Middle frontal gyrus (tissue), 1 donor: ENCODE measurements around the gene SETBP1.

Experiments used
- DNase-seq: peaks from one replicate; pipeline ENCODE4 v3.0.0-alpha.2; 2015; ENCODE audit warnings: low spot score; ENCODE audit errors: extremely low spot score

The SETBP1 gene

DNA sequence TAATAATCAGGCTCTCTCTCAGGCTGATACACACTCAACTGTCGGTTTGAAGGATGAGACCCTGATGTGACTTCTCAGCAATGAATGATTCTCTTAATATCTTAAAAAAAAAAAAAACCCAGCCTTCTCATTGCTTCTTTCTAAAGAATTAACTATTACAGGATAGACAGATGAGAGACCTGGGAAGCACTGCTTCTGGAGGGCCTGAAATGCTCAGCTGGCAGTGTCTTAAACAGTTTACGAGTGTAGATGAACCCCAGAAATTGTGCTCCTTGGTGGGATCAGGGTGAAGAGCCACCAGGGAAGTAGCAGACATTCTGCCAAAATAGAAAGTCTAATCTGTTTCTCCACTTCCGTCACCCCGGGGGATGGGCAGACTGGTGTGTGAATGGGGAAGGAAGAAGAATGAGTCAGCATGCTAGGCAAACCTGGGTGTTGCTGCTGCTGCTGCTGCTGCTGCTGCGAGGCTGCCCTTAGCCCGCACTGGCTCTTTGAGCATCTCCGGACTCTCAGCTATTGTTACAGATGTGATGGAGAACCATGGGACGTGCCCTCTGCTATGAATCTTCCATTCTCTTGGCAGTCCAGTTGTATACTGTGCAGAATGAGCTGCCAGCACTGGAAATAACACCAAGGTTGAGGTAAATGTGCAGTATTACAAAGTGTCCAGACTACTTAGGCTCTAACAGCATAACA, 158.4 kb downstream of the SETBP1 start:
- DNase-seq: no peak

DNA sequence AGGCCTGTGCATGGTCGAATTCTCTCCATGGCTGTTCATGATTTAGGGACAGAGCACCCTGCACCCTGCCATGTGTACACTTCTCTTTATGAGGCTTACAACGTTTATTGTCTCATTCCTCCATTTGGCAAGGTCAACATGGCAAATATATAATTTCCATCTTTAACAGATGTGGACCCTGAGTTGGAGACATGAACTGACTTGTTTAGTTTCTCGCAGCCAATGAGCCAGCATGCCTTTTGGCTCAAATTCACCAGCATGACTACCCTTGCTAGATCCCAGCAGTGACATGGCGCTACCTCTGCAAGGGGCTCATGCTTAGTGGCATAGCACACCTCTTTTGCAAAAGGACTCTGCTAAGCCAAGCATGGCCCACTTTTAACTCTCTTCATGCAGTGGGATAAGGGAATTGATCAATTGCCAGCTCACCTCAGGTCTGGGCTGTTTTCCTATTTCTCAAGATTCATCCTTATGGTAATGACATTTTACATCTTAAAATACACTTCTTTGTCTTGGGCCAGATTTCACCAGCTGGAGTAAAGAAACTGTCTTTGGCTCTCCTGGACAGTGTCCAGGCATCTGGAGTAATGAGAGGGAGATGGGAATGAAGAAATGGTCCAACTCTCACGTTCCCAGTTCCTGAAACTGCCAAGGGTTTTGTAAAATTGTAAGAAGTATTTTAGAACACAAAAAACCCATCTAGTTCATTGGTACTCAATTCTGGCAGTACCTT, 159.5 kb downstream of the SETBP1 start:
- no peak for DNase-seq

DNA sequence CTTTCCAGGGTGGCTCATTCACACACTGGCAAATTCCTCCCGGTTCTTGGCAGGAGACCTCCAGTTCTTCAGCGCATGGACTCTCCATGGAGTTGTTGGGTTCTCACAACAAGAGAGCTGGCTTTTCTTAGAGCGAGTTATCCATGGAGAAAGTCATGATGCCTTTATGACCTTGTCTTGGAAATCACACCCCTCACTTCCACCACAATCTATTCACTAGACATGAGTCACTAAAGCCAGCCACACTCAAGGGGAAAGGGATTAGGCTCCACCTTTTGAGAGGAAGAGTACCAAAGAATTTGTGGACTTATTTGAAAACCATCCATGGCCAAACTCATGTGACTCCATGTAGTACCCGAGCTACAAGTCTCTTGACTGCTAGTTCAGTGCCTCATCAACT, 160.5 kb downstream of the SETBP1 start:
- DNase-seq: no peak

DNA sequence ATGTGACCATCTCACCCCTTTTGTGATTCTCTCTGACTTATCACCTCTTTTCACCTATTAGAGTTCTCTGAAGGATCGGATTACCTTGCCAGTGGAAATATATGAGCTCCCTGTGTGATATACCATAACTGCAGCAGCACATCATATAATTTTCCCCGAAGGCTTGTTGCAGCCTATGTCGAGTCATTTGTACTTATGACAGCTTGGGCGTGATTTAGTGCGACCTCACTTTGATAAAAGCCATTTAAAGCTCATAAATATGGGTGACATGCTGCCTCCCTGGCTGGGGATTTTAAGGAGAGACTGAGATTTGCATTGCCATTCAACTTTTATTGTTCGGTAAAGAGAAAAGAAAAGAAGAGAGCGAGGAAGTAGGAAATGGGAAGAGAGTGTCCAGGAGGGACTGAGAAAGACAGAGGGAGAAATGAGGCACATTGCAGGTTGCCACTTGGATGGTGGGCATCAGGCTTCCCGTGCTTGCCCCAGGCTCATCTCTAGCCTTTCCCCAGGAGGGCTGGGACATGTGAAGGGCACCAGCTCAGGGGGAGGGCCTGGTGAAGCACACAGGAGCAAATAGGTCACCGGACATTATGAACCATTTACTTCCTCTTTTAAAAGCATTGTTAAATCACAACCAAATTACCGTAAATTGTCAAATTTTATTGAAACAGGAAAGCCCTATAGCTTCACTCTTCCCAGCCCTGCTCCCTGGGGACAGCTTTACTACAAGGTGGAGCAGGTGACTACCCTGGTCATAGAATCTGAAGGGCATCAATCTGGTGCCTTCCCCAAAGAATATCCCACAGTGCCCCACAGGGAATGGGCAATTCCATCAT, 161.3 kb downstream of the SETBP1 start:
- no peak for DNase-seq

DNA sequence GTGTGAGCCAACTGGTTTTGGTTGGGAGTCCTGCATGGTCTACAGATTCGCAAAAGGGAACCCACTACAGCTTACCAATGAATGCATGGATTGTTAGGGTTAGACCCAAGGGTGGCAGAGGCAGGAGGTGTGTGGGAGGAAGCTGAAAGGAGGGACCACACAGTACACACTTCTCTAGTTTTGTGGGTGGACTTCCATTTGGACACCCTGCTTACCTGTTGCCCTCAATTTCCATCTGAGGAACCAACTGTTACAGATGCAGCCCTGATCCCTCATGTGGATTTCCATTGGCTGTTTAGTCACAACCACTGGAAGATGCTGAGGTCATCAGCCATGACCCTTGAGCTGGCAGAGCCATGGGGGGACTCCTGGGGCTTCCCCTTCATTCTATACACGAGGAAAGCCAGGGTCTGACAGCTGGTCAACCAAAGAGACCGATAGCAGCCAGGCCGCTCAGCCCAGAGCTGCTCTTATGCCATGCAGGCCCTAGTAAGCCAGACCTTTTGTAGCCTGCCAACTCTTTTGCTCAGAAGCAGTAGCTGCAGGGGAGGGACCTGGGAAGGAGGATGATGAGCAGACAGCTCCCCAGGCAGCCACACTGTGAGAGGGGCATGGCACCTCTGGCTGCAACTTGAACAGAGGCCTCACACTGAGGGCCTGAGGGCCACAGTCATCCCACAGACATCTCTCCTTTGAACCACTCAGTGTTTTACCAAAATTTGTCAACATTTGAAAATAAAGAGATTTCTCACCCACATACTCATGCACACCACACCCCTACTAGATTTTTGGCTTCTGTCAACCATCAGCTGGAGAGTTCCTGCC, 162.1 kb downstream of the SETBP1 start:
- DNase-seq: no peak

DNA sequence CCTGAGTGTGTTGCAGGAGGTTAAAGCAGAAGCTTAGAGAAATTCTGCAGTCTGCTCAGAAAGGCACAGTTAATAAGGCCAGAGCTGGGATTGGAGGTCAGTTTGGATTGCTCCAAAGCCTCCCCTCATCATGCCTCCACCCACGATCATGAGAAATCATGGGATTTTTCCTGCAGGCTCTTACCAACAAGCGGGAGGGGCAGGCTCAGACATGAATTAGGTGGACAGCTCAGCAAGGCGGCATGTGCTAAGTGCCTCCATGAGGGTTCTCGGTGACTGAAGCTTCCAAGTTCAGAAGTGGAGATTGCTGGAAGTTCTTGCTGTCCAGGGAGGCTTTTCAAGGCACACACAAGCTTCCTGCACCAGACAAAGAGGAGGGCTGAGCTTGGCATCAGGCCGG, 163.8 kb downstream of the SETBP1 start:
- DNase-seq: no peak

DNA sequence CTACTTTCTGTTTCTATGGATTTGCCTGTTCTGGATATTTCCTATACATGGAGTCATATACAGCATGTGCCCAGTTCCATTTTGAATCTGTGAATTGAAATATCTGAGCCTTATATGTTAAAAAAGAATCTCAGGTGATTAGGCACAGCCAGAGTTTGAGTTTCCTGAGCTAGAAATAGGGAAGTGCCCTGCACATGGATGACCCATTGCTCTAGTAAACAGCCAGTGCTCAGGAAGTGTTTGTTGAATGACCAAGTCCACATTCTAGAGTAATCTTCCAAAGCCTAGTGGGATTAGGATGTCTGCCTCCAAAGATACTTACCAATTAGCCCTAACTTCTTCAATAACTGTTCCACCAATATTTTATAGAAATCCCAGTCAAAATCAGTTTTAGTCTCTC, 165.8 kb downstream of the SETBP1 start:
- no peak for DNase-seq

DNA sequence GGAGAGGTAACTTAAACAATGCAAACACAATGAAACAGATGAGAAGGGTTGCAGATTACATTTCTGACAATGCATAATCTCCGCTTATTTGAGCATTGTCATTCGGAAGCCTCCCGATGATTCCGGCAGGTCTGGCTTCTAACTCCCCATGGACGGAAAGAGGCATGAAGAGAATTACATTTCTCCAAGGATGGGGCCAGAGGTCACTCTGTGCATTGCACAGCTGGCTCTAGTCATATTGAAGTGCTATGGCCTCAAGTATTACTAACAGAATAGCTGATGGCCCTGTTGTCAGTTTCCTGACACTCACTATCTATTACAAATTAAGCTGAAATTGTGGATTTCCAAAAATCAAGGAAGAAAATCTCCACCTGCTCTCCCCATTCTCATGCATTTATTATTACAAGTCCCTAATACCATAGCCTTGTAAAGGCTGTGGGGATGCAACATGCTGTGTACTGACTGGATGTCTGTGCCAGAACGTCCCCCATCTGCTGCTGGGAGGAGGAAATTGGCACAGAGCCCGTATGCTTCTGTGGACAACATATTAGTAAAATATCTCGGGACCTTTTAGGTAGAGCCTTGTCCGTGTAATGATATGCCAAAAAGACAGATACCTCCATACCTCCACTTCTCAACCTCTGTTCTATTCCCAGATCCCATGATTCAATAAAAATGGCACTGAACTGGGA, 168.1 kb downstream of the SETBP1 start:
- no peak for DNase-seq

DNA sequence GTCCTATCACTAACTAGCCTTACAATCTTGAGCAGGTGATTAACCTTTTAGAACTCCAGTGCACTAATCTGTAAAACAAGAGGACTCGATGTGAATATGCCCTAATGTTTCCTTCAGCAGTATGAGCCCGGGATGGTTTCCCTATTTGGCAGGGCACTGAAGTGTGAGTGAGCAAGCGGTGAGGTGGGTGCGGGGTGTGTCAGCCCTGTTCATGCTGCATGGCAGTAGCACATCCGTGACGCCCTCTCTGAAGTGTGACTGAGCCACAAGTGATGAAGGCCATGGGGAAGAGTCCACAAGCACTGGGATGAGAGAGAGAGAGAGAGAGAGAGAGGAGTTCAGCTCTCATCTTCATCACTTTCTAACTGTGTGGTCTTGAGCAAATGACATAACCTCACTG, 168.7 kb downstream of the SETBP1 start:
- no peak for DNase-seq

DNA sequence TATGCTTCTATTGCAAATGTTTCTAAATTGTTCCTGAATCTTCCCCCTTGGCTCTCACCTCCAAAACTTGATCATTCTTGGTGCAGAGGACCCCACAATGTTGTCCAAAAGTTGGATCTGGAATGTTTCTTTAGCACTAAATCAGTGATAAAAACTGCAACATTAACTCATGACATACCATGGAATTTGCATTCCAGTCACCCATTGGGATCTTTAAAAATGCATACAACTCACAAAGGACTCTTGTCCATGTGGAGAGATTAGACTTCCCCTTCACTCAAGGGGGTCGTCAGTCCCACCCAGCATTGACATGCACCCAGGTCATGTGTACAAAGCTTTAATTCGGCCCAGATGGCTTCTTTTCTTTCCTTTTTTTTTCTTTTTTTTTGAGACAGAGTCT, 169.3 kb downstream of the SETBP1 start:
- no peak for DNase-seq

DNA sequence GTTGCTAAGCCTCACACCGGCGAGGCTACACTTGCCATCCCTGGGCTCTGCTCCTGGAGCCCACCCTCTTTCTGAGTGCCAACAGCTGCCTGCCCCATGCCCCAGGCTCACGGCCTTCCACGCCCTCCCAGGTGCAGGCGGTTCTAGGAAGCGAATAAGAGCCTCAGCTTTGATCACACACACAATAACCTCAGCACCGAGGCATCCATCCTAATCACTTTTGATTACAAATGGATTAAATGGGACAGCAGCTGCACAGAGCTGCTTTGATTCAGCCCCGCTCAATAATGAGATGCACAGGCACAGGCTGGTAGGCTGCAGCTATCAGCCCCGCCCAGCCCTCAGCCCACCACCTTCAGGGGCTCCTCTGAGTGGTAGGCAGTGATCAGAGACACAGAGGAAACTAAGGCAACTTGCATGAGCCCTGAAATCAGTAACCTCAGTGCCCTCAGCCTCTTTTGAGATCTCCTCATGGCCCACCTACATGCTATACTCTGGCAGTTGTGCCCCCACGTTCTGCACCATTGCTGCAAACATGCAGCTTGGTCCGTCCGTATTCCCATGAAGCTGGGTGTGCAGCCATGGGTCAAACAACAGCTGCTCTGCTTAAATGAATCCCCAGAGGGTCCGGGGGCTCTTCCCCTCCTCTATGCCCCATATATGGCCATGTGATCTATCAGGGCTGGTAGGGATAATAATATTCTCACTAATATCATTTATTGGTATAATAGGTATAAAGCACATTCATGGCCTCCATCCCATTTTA, 171.4 kb downstream of the SETBP1 start:
- DNase-seq: no peak

DNA sequence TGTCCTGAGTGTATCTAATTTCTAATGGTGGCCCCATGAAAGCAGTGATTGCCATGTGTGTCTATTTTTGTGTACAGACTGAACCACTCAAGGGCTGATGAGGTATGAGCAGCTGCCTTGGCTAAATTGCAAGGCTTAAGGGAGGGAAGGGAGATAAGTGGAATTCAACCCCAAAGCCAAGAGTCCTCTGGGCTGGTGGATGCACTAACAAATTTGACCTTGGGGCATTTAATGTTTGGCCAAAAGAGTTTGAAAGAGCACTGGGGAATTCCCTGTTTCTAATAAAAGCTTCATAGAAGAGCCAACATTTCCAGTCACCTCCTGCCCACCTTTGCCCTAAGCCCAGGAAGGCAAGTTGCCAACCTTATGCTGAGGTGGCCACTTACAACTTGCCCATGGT, 172.1 kb downstream of the SETBP1 start:
- no peak for DNase-seq

DNA sequence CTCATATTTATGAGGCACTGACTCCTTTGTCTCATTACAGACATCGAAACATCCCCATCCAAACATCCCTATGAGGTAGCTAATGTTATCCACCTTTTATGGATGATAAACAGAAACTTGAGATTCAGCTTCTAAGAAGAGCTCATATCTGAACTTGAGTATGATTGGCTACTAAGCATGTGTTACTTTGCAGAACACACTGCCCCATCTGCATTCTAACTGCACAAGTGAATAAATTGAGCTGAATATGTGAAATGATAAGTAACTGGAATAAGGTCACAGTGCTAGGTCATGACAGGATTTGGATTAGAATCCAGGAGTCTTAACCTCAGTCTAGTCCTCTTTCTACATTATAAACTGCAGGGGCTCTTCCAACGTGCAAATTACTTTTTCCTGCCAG, 172.7 kb downstream of the SETBP1 start:
- DNase-seq: no peak

DNA sequence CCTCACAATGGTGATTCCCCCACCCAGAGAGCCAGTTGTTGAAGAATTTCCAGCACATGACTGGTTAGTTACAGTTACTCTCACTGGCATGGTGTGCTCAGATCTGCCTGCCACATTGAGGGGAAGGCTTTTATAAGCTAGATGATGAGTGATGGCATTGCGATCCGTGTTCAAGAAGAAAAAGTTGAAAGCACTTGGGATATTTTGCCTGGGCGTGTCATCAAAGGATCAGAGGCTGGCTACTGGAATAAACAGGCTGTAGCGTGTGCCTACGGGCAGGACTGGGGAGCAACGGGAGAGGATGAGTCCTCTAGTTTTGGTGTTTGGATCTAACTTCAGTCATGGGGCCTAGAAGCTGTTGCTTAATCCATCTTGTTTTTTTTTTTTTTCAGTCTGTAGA, 175.0 kb downstream of the SETBP1 start:
- no peak for DNase-seq

DNA sequence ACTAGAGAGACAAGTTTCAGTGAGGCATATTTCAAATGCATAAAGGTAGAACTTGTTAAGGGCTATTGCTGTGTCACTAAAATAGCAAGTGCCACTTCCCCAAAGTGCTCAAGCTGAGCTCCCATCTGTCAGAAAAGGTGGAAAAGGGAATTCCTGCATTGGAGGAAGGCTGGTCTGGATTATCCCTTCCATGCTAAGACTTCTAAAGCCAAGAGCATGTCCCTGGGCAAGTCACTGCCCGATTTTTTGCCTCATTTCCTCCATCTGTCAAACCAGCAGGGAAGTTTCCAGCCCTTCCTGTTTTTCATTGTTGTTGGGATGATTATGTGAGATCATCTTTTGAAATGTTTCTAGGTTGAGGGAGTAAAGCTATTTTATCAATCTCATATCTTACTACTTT, 175.5 kb downstream of the SETBP1 start:
- no peak for DNase-seq

DNA sequence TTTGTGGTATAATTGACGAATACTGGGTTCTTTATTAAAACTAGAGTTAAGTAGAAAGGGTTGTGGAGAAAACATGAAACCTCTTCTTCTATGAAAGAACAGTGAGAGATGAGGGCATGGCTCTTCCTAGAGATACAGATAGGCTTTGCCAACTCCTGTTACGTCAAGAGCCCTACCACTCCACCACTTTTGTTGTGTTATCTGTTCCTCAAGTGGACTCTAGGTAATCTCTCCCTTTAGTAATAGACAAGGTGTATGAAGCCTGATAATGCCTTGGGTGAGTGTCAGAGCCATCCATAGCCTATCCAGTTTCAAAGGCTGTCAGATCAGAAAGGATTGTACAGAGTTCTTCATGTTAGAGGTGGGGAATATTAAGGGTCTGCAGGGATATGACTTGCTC, 176.4 kb downstream of the SETBP1 start:
- DNase-seq: peak; percentile 0

DNA sequence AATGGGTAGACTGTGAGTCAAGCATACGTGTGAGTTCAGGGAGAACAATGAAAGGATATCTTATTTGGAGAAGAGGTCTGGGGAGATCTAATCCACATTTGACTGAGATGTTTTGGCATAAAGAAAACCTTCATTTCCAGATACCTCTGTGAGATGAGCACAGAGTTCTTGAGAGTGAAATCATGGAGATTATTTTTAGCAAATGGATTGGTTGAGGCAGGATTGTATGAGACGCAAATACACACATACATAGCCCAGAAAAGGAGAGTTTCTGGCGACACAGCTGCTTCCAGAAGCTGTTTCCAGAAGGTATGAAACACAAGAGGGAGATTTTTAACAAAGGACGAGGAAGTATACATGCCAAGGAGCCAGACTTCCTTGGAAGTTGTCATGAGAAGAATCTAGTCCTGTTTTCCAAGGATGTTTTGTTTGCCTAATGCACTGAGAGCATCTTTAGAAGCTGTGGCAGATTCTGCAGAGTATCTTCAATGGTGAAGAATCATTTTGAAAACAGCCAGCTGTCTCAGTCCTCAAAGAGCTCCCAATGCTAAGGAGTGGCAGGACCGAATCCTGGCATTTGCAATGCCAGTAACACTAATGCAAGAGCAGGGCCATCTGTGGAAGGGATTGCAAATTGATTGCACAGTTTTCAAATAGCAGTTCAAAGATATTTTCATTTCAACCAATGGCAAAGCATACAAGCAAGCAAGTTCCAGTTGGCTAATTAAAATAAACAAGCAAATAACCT, 177.2 kb downstream of the SETBP1 start:
- peak; percentile 39 for DNase-seq

DNA sequence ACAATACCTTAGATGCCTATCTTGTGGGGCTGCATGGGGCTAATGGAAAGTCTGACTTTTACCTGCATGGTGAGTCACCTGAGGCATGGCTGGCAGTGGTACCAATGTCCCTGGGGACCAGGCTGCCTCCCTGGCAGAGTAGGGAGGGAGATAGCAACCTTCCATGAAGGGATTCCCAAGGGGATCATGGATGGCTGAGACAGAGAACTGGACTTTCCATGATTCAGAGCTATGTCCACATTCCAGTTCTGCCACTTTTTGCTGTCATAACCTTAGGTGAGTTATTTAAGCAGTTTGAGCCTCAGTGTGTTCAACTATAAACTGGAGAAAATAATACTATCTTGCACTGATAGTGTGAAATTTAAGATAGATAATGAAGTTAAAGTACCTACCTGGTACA, 178.6 kb downstream of the SETBP1 start:
- no peak for DNase-seq

DNA sequence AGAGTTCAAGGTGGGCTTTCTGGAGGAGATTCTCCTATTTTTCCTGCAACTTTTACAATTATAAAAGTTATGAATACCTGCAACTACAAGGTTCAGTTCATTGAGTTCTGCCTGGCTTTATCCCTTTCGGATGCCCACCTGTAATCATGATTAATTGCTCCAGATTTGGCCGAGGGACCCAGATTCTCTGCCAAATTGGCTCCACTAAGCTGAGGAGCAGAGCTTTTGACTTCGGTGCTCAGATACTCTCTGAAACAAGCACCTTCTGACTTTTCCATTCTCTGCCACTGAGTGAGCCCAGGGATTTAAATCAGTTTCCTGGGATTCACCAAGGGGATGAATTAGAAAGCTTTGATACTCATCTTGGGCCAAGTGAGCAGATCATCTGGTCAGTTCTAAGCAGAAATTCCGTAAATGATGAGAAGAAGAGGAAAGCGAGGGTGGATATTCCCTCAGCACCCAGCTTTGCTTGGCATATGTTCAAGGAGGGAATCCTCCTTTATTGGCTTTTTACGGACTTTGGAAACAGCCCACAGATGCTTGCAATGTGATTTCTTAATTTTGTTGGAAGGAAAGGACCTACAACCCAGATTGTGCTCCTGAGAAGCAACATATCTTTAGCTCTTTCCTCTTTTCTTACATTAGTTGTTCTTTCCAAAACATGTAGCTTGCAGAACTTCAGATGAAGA, 179.2 kb downstream of the SETBP1 start:
- DNase-seq: no peak
